ENCODE results near the gene WIPI1. TPM values are rescaled to one million over a fixed set of nuclear protein-coding genes. Genes with fewer than 3 reads are reported as not detected.

The WIPI1 gene
- total RNA-seq, 1 donor from 2014 or later = 98.0 TPM

DNA sequence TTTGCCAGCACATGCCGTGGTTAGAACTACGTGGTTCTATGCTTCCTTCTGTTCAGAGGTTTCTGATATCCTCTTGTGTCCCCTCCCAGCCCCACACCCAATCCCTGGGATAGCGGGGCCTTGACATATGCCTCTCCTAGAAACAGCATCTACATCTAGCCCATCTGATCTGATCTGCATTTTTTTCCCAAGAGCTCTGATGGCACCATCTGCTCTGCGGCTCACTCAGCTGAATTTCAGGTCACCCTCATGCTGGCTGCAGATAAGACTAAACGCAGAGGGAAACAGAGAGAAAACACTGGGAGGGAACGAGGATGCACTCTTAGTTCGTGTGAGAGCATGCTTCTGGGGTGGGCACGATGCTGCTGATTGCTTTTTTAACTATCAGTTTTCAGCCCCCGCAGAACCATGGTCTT lies 10.7 kb downstream of the WIPI1 start:
- peak overlapping the region; percentile 8 for H3K4me3 Mint-ChIP-seq (ENCODE audit: unreplicated experiment)

DNA sequence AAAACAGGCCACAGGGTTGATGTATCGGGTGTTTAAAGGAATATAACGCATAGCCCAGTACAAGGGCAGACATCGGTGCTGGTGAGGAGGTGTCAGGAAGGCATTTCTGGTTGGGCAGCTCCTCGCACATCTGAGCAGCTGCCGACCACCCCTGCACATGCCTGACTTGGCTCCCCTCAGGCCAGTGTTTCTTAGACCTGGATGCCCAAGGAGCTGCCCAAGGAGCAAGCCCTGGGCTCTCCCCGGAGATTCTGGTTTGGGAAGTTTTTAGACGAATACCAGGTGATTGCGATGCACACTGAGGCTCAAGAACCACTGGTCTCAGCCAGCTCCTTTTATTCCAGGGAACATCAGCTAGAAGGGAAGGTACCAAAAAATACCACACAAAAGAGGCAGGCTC lies 11.6 kb downstream of the WIPI1 start:
- Mint-ChIP-seq H3K27me3 (ENCODE audit: unreplicated experiment) (no peaks in the 10 kb centered on the region), H3K4me1 (ENCODE audit: unreplicated experiment) (peaks cover 32% of the 10 kb centered on the region), H3K4me3 (ENCODE audit: unreplicated experiment) (no peak overlapping the region), H3K9me3 (ENCODE audit: unreplicated experiment) (no peaks in the 10 kb centered on the region), H3K36me3 (ENCODE audit: low read depth, unreplicated experiment) (peaks cover 31% of the 10 kb centered on the region), H3K27ac (ENCODE audit: unreplicated experiment) (peak overlapping the region; percentile 12)
- TF ChIP-seq CTCF (IDR thresholded peaks at IDR 0.05; ENCODE audit: unreplicated experiment) = no peak
- no peak for DNase-seq (ENCODE audit: low spot score)

More for the DNA sequence above, 10.7 kb downstream of the WIPI1 start:
- TF ChIP-seq CTCF (IDR thresholded peaks at IDR 0.05; ENCODE audit: unreplicated experiment) = no peak
- no peaks in the 10 kb centered on the region for H3K27me3 Mint-ChIP-seq (ENCODE audit: unreplicated experiment)
- H3K27ac Mint-ChIP-seq (ENCODE audit: unreplicated experiment) = no peak overlapping the region
- no peak for DNase-seq (ENCODE audit: low spot score)
- no peaks in the 10 kb centered on the region for H3K9me3 Mint-ChIP-seq (ENCODE audit: unreplicated experiment)
- H3K4me1 Mint-ChIP-seq (ENCODE audit: unreplicated experiment) = peaks cover 23% of the 10 kb centered on the region
- H3K36me3 Mint-ChIP-seq (ENCODE audit: low read depth, unreplicated experiment) = peaks cover 33% of the 10 kb centered on the region

DNA sequence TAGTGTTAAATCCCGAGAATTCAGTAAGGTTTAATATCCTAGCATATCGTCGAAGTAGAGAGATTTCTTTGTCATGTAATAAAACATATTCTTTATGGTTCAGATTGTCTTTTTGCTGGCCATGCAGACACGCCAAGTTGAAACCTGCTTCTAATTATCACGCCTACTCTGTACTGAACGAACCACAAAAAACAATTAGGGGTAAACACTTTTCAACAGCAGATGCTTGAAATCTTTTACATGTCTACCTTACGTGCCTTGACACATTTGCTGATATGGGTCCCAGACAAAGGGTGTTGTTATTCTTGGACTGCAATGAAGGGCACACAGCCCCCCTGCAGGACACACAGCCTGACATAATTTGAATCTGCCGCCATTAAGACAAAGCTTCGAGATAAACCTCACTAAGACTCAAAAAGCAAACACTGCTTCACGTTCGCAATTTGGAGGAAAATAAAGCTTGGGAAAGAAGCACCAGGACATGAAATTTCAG lies 13.3 kb downstream of the WIPI1 start:
- Mint-ChIP-seq H3K27me3 (ENCODE audit: unreplicated experiment) (peaks cover 2% of the 10 kb centered on the region), H3K27ac (ENCODE audit: unreplicated experiment) (peak overlapping the region; percentile 57), H3K36me3 (ENCODE audit: low read depth, unreplicated experiment) (peaks cover 18% of the 10 kb centered on the region), H3K4me3 (ENCODE audit: unreplicated experiment) (no peak overlapping the region), H3K9me3 (ENCODE audit: unreplicated experiment) (no peaks in the 10 kb centered on the region), H3K4me1 (ENCODE audit: unreplicated experiment) (peaks cover 45% of the 10 kb centered on the region)
- DNase-seq (ENCODE audit: low spot score) = no peak
- no peak for TF ChIP-seq CTCF (IDR thresholded peaks at IDR 0.05; ENCODE audit: unreplicated experiment)

- Mint-ChIP-seq H3K4me3 (ENCODE audit: unreplicated experiment) (peak overlapping the region; percentile 79), H3K36me3 (ENCODE audit: low read depth, unreplicated experiment) (peaks cover 15% of the 10 kb centered on the region), H3K4me1 (ENCODE audit: unreplicated experiment) (peaks cover 65% of the 10 kb centered on the region), H3K27ac (ENCODE audit: unreplicated experiment) (peak overlapping the region; percentile 100), H3K27me3 (ENCODE audit: unreplicated experiment) (peaks cover 2% of the 10 kb centered on the region), H3K9me3 (ENCODE audit: unreplicated experiment) (no peaks in the 10 kb centered on the region)
- peak; percentile 51 for DNase-seq (ENCODE audit: low spot score)
- no peak for TF ChIP-seq CTCF (IDR thresholded peaks at IDR 0.05; ENCODE audit: unreplicated experiment)
Measured at GRCh38 chr17:68441070-68441770, 16.1 kb downstream of the WIPI1 start.

DNA sequence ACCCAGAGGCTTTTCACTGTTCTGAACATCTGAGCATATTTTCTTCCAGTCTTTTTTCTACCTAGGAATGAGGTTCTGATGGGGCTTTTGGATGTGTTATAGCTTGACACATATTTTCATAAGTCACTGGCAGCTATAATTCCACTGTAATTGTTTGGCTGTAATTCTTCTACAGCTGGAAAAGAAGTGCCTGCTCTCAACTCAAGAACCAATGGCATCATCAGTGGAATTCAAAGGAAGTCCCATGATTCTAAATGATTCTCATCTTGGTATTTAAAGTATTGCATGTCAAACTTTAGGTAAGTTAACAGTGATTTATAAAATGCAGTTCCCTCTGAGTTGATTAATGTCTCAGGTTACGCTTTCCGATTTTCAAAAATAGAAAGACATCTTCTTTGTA lies 16.8 kb downstream of the WIPI1 start:
- Mint-ChIP-seq H3K36me3 (ENCODE audit: low read depth, unreplicated experiment) (peaks cover 21% of the 10 kb centered on the region), H3K9me3 (ENCODE audit: unreplicated experiment) (no peaks in the 10 kb centered on the region), H3K27ac (ENCODE audit: unreplicated experiment) (peak overlapping the region; percentile 100), H3K4me1 (ENCODE audit: unreplicated experiment) (peaks cover 69% of the 10 kb centered on the region), H3K27me3 (ENCODE audit: unreplicated experiment) (peaks cover 5% of the 10 kb centered on the region), H3K4me3 (ENCODE audit: unreplicated experiment) (no peak overlapping the region)
- no peak for TF ChIP-seq CTCF (IDR thresholded peaks at IDR 0.05; ENCODE audit: unreplicated experiment)
- no peak for DNase-seq (ENCODE audit: low spot score)
